ENCODE results near the gene CYP19A1.

Gene CYP19A1

GRCh38 chr15:51316636-51317035 is 21.8 kb downstream of the CYP19A1 start:
- no peak for TF ChIP-seq CTCF (IDR thresholded peaks at IDR 0.05; ENCODE audit: low read depth, low read length)
- no peak overlapping the region for H3K4me3 ChIP-seq (ENCODE audit: low read depth, low read length)

GRCh38 chr15:51315726-51316125 is 22.7 kb downstream of the CYP19A1 start:
- no peak for TF ChIP-seq CTCF (IDR thresholded peaks at IDR 0.05; ENCODE audit: low read depth, low read length)
- H3K4me3 ChIP-seq (ENCODE audit: low read depth, low read length) = no peak overlapping the region

GRCh38 chr15:51314391-51315337 is 23.7 kb downstream of the CYP19A1 start:
- H3K4me3 ChIP-seq (ENCODE audit: low read depth, low read length) = no peak overlapping the region
- TF ChIP-seq CTCF (IDR thresholded peaks at IDR 0.05; ENCODE audit: low read depth, low read length) = no peak

GRCh38 chr15:51313644-51314280 is 24.6 kb downstream of the CYP19A1 start:
- no peak for TF ChIP-seq CTCF (IDR thresholded peaks at IDR 0.05; ENCODE audit: low read depth, low read length)
- H3K4me3 ChIP-seq (ENCODE audit: low read depth, low read length) = no peak overlapping the region

GRCh38 chr15:51313074-51313393 is 25.4 kb downstream of the CYP19A1 start:
- TF ChIP-seq CTCF (IDR thresholded peaks at IDR 0.05; ENCODE audit: low read depth, low read length) = no peak

GRCh38 chr15:51312166-51313073 is 26.0 kb downstream of the CYP19A1 start:
- no peak for TF ChIP-seq CTCF (IDR thresholded peaks at IDR 0.05; ENCODE audit: low read depth, low read length)
- H3K4me3 ChIP-seq (ENCODE audit: low read depth, low read length) = no peak overlapping the region

More at GRCh38 chr15:51313074-51313393, 25.4 kb downstream of the CYP19A1 start:
- no peak overlapping the region for H3K4me3 ChIP-seq (ENCODE audit: low read depth, low read length)
